Cardiac muscle cell (in vitro differentiated cells and primary cell): ENCODE data around the gene FBXO24. TPM values are rescaled to one million over a fixed set of nuclear protein-coding genes. Genes with fewer than 3 reads are reported as not detected.
A peak's percentile ranks its signal among the peaks of the same experiment; 100 is the strongest.

Experiments
- DNase-seq, 2 donors: peaks; one replicate each; pipeline versions ENCODE4 v3.0.0 to v3.0.0-alpha.2; 2010 to 2017; ENCODE audit warnings: low read depth in 1 of 2, low spot score in 1 of 2
- H3K27ac ChIP-seq: fragments of 200-600 bp; sonication (generic); 2 replicates; pipeline ENCODE4 v1.5.1; 2016
- H3K27me3 ChIP-seq: fragments of 200-600 bp; sonication (generic); 2 replicates; pipeline ENCODE4 v1.6.0; 2016; ENCODE audit warnings: control low read depth
- H3K36me3 ChIP-seq: fragments of 200-600 bp; sonication (generic); 2 replicates; pipeline ENCODE4 v1.5.1; 2016; ENCODE audit warnings: control low read depth
- H3K4me1 ChIP-seq: fragments of 200-600 bp; sonication (generic); 2 replicates; pipeline ENCODE4 v1.8.1; 2017; ENCODE audit warnings: low read depth, mild to moderate bottlenecking, mixed run types
- H3K4me3 ChIP-seq: fragments of 200-600 bp; sonication (generic); 2 replicates; pipeline ENCODE4 v1.5.1; 2016; ENCODE audit warnings: mild to moderate bottlenecking
- H3K9me3 ChIP-seq: fragments of 200-600 bp; sonication (generic); 2 replicates; pipeline ENCODE4 v1.5.1; 2017; ENCODE audit warnings: low read depth, mild to moderate bottlenecking, control low read depth
- CTCF ChIP-seq: IDR thresholded peaks from 2 replicates; pipeline ENCODE4 v1.5.1; 2012; ENCODE audit warnings: low read depth, mild to moderate bottlenecking, low read length
- polyA plus RNA-seq: library from polyadenylated mRNA; unstranded; fragments of >200 nt; fragmentation: Nextera tagmentation; extraction: Ambion mirVana; gene quantifications from 2 replicates; pipeline ENCODE4 v1.2.1, GENCODE V29; 2016
- total RNA-seq: library from RNA; depleted of rRNA; stranded (reverse); fragments of >200 nt; gene quantifications from 2 replicates; pipeline ENCODE4 v1.2.3, GENCODE V29; 2016

Gene FBXO24
- total and polyA plus RNA-seq, 2 experiments from 2014 or later: 1.9 to 2.3 TPM

GRCh38 chr7:100572281-100572948, 13.7 kb upstream of the FBXO24 start:
- no peak overlapping the region for H3K27ac ChIP-seq
- peaks cover 1% of the 10 kb centered on the region for H3K36me3 ChIP-seq
- peaks cover 12% of the 10 kb centered on the region for H3K4me1 ChIP-seq
- H3K9me3 ChIP-seq: no peaks in the 10 kb centered on the region
- no peak for TF ChIP-seq CTCF
- no peak overlapping the region for H3K4me3 ChIP-seq
- DNase-seq: no peak
- H3K27me3 ChIP-seq: no peaks in the 10 kb centered on the region

- Histone ChIP-seq H3K36me3 (peaks cover 8% of the 10 kb centered on the region), H3K9me3 (no peaks in the 10 kb centered on the region), H3K4me3 (no peak overlapping the region), H3K4me1 (peaks cover 12% of the 10 kb centered on the region), H3K27me3 (no peaks in the 10 kb centered on the region), H3K27ac (no peak overlapping the region)
- no peak for DNase-seq
- no peak for TF ChIP-seq CTCF
Observed at GRCh38 chr7:100572949-100573675, 13.0 kb upstream of the FBXO24 start.

- peak; percentile 8 for TF ChIP-seq CTCF
- peaks cover 12% of the 10 kb centered on the region for H3K4me1 ChIP-seq
- no peak within 1 kb of the TSS for H3K27ac ChIP-seq
- H3K36me3 ChIP-seq: peaks cover 13% of the 10 kb centered on the region
- H3K27me3 ChIP-seq: no peaks in the 10 kb centered on the region
- DNase-seq: no peak
- H3K9me3 ChIP-seq: no peaks in the 10 kb centered on the region
- H3K4me3 ChIP-seq: no peak within 1 kb of the TSS
Observed at GRCh38 chr7:100573691-100574361, 12.3 kb upstream of the FBXO24 start, which contains the start of gene SAP25. TSS of gene SAP25 (minus strand) at chr7:100573900. CDS start at chr7:100573742, 158 bp downstream.

GRCh38 chr7:100574362-100575205, 11.5 kb upstream of the FBXO24 start:
- H3K9me3 ChIP-seq: no peaks in the 10 kb centered on the region
- no peaks in the 10 kb centered on the region for H3K27me3 ChIP-seq
- H3K27ac ChIP-seq: no peak overlapping the region
- no peak for TF ChIP-seq CTCF
- peaks cover 12% of the 10 kb centered on the region for H3K4me1 ChIP-seq
- no peak overlapping the region for H3K4me3 ChIP-seq
- H3K36me3 ChIP-seq: peaks cover 17% of the 10 kb centered on the region
- no peak for DNase-seq

GRCh38 chr7:100575206-100575631, 10.9 kb upstream of the FBXO24 start:
- no peak for TF ChIP-seq CTCF
- H3K27ac ChIP-seq: no peak overlapping the region
- peaks cover 19% of the 10 kb centered on the region for H3K36me3 ChIP-seq
- no peaks in the 10 kb centered on the region for H3K9me3 ChIP-seq
- no peaks in the 10 kb centered on the region for H3K27me3 ChIP-seq
- peaks cover 12% of the 10 kb centered on the region for H3K4me1 ChIP-seq
- H3K4me3 ChIP-seq: no peak overlapping the region
- DNase-seq: no peak
